HG02981 (cell line): ENCODE results near the gene TBX15.

Source experiments
- ATAC-seq: cut with Tn5 transposase; IDR thresholded peaks from one replicate; pipeline ENCODE4 v1.9.1; 2021; ENCODE audit warnings: mild to moderate bottlenecking, moderate library complexity; ENCODE audit not compliant: unreplicated experiment

TBX15 gene

DNA sequence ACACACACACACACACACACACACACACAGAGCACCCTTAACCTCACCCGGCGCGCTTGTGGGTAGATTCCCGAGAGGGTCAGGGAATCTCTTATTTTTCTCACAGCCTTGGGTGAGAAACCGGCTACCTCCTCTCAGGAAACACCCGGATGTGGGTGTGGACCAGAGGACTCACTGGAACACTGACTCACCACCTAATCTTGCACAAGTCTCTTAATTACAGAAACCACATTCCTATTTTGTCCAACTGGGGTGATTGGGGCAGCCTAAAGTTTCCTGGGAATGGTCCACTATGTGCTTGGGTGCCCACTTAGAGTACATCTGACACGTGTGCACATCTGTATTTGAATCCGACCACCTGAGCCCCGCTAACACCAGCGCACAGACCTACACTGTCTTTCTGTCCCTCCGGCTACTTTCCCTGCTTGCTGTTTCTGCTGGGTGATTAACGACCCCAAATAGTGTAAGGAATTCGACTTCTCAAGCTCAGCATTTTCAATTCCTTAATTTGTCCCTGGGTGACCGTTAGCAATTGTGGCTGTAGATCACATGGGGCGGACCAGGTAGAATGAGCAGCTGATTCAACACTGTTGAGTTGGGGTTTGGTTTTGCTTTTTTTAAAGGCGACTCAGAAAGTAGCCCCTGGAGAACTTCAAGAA, 14.0 kb upstream of the TBX15 start:
- no peak for ATAC-seq

DNA sequence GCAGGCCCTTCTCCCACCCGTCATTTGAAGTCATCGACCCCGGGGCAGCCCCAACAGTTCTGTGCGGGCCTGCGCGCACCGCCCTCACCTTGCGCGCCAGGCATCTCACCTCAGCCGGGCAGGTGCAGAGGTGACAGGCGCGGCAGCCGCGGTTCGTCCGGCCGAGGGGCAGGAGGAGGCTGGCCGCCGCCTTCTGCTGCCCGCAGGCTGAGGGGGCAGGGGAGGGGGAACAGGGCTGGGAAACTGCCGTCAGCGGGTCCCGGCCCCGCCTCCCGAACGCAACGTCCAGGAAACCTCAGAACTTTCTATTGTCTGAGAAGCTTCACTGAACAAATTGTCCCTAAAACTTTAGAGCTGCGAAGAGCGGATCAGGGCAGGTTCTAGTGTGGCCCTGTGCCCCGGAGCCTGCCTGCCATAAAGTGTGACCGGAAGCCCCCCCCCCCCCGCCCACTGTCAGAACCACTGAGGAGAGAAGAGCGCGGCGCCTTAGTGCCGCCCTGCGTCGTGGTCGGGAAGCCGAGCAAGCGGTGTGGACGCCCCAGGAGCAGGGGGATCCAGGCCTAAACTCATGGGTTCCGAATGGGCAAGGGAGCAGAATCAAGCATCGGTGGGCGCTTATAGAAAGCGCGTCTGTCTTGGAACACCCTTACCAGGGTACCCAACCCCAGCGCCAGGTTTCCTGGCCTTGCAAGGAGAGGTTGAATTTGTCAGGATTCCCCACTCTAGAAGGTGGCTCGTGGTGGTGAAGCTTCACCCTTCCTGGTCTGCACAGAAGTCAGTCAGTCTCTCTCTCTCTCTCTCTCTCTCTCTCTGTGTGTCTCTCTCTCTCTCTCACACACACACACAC, 13.3 kb upstream of the TBX15 start:
- no peak for ATAC-seq

GRCh38 chr1:119000371-119001180, 12.4 kb upstream of the TBX15 start:
- ATAC-seq: no peak

GRCh38 chr1:118999348-119000071, 11.4 kb upstream of the TBX15 start:
- no peak for ATAC-seq

GRCh38 chr1:118998171-118998570, 10.0 kb upstream of the TBX15 start:
- no peak for ATAC-seq

- ATAC-seq: no peak
Measured at GRCh38 chr1:118997225-118997624, 9.1 kb upstream of the TBX15 start.

GRCh38 chr1:118995312-118996016, 7.3 kb upstream of the TBX15 start:
- ATAC-seq: no peak

DNA sequence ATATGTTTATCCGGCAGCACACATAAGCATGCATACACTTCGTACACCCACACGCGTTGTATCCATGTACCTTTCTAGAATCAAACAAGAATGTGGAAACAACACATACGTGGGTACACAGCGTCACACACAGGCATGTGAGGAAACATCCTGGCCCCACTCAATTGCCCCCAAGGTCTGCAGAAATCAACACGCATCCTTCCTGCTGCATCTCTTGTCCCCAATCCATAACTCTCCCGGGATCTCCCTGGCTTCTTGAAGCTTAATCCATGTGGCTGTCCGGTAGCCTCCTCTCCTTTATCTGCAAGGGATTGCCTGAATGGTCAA, 5.5 kb upstream of the TBX15 start:
- ATAC-seq: no peak

- no peak for ATAC-seq
Measured at GRCh38 chr1:118992868-118993699, 4.9 kb upstream of the TBX15 start.

GRCh38 chr1:118992237-118992825, 4.2 kb upstream of the TBX15 start:
- ATAC-seq: no peak

DNA sequence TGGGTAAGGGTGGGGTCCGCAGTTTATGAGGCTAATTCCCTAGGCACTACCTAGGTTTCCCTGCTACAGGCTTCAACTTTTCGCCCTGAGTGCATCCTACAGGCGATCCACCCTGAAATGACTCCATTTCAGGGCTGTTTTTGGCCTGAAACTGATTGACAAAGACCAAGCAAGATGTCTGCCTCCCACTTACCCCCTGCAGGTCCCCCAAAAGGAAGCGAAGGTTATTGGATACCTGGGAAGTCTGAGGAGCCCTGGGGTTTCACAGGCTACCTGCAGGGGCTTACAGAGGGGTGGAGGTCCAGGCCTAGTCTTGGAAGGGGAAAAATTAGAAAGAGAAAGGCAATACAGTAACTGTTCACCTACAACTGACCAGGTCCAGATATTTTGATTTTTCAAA, 3.3 kb upstream of the TBX15 start:
- no peak for ATAC-seq

GRCh38 chr1:118990513-118991152, 2.5 kb upstream of the TBX15 start:
- no peak for ATAC-seq

DNA sequence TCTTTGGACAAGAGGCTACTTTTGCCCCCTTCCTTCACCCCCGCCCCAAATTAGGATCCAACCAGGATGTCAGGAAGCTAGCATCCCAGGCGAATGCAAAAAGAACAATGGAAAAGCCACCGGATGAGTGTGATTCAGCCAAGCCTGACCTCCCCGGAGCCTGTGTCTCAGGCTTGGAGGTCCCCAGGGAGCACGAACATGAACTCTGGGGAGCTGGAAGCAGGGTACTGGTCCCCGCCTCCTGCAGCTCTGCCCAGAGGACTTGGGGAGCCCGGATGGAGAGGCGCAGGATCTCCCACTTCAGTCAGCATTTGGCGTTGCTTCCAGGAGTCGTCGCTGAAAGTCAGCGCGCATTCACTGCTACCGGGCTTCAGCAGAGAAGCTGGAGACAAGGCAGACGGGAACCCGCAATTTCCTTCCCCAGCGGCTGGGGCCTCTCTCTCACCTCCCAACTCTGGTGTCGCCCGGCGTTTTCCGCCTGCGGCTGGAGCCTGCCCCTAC, 1.8 kb upstream of the TBX15 start:
- ATAC-seq: no peak

DNA sequence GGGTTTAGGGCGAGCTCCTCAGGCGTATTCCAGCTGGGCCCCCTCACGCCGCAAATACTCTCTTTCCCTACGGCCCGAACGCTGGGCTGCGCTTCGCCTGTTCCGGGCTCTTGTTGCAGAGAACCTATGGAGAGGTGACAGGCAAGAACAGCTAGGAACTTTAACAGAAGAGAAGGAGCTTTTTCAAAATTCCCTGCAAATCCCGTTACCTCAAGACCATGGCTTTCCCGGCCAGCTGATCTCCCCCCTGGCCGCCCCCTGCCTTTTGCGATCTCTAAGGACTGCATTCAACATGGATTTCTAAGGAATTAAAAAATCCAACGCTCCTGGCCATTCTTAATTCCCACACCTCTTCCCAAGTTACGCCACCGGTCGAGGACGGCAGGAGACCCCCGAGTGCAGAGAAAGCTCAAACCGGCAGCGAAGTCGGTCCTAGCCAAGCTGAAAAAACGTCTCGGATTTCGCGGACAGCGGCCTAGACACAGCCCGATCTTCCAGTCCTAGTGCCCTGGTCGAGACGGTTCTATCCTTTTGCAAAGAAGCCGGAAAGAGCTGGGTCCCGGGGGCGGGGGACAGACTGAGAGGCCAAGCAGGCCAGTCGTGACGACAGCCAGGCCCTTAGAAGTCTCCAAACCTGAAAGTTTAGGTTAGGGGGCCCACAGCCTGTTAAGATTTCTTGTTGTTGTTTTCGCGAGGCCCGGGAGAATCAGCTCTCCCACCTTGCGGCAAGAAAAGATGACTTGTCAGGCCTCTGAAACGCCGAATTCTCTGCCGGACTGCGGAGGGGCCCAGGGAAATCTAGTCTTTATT, 1.1 kb upstream of the TBX15 start:
- ATAC-seq: no peak

DNA sequence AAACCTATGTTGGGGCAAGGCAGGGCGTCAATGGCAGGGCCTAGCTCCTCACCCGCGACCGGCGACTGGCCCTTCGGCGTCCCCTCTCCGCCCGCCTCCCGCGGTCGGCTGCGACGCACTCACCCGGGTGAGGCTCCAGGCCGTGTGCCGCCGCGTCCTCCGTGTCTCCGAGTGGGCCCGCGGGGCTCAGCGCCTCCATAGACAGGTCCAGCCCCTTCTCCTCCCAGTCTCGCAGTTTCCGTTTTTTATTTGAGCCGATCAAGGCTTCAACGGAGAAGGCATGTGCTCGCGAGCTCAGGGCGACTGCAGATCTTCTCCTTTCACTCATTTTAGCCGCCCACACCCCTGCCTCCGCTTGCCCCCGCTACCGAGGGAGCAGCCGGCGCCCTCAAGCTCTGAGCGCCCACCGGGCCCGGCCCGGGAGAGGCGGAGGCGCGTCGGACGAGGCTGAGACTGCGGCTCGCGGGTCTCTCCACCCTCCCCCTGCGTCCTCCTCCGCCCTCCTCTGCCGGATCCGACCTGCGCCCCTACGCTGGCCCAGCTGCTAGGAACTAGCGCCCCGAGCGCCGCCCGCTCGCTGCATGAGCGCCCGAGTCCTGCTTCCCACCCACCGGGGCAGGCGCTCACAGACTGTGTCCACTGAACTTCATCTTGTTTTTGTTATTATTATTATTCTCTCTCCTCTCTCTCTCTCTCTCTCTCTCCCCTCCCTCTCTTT, 516 bp downstream of the TBX15 start:
- ATAC-seq: no peak

GRCh38 chr1:118986555-118987467, 1.3 kb downstream of the TBX15 start:
- no peak for ATAC-seq
